GM18502 (cell line): Measurements from ENCODE around the gene C10orf90.

Source experiments
- ATAC-seq: cut with Tn5 transposase; IDR thresholded peaks from one replicate; pipeline ENCODE4 v1.9.1; 2021; ENCODE audit warnings: mild to moderate bottlenecking; ENCODE audit not compliant: unreplicated experiment, poor library complexity

Gene C10orf90

GRCh38 chr10:126586878-126587277, 83.6 kb downstream of the C10orf90 start:
- no peak for ATAC-seq

DNA sequence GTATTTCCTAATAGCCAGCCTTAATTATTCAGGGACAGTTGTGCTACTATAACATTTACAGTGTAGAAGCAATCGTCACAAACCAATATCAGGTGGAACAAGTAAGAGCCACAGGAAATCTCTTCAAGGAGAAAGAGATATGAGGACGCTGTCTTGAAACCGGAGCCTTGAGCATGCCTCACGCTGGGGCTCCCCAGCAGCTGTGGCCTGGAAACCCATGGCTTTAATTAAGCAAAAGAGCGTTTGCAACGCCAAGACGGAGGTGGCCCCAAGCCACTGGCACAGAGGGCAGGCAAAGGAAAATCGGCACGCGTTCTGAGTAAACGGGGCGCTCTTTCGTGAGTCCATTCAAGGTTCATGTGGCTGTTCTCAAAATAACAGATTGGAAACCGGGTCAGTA, 84.4 kb downstream of the C10orf90 start:
- no peak for ATAC-seq

- ATAC-seq, result no peak
These were observed 85.1 kb downstream of the C10orf90 start for GRCh38 chr10:126585249-126586017.

DNA sequence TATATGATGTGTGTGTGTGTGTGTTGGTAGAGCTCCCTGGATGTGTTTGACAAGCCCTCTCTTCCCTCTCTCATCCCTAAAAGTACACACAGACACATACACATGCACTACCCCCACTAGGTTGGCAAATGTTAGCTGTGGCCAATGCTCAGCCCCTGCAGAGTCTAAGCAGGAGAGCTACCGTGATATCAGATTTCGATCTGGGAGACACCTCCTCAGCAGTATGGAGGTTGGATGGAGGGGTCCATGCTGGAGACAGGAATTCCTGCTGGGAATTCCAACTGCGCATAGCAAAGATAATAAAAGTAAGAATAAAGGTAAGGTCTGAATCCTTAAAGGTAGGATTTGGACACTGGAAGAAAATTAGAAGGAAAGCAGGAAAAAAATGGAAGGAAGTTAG, 85.7 kb downstream of the C10orf90 start:
- no peak for ATAC-seq

GRCh38 chr10:126583552-126584200, 86.8 kb downstream of the C10orf90 start:
- ATAC-seq, result no peak

DNA sequence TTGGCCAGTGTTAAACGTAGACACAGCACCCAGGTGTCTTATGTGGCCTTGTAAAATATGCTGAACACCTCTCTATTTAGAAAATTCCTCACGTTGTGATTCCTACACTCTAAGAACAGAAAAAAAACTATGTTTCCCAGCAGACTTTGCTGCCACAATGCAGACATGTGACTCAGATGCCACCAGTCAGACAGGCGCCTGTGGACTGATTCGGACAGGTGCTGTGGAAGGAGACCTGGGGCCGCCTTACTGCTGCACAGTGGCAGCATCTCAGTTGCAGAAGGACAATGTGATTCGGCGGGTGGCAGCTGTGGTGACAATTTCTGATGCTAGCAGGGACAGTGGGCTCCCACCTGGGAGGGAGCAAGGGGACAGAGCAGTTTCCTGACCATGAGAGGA, 88.8 kb downstream of the C10orf90 start:
- no peak for ATAC-seq

GRCh38 chr10:126580873-126581647, 89.4 kb downstream of the C10orf90 start:
- ATAC-seq, result no peak

- ATAC-seq, result no peak
These were observed 94.2 kb downstream of the C10orf90 start for GRCh38 chr10:126576336-126576735.

DNA sequence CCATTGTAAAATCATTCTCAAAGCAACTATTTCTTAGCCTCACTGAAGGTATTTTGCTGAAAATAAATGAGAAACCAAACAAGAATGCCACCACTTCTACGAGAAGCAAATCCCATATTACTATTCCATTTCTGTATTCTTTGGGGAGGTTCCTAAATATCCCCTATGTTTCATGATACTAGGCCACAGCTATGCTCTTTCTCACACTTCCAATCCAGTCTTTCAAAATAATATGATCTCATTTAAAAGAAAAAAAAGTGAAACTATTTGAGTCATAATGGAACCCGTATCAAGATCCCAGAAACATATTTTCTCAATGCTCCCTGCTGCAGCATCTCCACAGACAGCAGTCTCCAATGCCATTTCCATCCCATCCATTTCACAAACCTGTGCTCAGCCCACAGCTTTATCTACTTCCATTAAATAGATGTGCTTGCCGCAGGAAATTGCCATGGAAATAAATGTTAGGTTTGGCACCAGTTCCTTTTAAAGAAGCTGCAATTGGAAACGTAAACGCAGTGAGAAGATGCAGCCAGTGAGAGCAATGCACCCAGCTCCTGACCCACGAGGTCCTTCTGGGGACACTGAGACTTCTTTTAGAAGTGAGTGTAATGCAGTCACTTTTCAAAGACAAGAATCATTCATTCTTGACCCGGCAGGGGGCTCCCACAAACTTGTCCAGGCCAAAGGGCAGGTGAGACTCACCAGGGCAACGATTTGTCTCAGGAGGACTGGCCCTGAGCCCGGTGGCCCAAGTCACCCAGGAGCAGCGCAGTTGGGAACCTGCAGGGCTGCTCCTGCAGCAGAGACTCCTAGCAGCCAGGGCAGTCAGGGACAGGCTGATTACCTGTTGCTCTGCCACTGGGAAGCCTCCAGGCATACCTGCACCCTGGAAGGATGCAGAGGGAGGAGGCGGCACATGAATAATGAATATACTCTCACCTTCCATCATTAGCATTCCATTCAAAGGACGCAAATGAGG, 99.6 kb downstream of the C10orf90 start:
- ATAC-seq, result no peak

GRCh38 chr10:126570245-126570570, 100.3 kb downstream of the C10orf90 start:
- no peak for ATAC-seq

GRCh38 chr10:126569513-126570244, 100.8 kb downstream of the C10orf90 start:
- no peak for ATAC-seq

- no peak for ATAC-seq
These were observed 101.6 kb downstream of the C10orf90 start for GRCh38 chr10:126568809-126569385.

DNA sequence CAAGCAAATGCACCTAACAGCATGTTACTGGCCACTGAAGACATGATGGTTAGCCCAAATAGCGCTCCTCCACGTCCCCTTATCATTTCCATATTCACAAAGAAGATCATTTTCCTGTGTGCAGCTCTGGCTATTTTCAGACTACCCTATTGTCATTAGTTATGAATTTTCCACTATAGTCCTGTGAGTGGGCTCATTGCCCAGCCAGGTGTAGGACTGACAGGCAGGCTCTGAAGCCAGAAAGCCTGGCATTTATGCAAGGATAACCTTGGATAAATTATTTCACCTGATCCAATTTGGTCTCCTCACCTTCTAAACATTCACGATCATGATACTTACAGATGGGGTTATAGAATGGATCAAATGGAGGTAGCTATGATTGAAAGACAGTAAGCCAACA, 104.6 kb downstream of the C10orf90 start:
- ATAC-seq, result no peak

DNA sequence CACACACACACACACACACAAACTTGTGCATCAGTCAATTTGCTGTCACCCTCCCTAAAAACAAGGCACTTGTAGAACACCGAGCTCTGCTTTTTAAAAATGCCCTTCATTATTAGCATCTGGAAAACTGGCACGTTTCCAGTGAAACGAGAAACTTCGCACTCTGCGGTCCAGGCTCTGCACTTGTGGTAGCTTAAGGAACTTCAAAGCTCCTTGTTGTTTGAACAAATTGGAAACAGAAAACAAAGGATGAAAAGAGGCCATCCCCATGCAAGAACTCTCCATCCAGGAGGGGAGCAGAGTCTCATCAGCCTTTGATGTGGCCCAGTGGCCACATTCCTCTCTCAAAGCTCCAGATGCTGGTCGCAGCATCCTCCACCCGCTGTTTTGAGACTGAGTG, 105.1 kb downstream of the C10orf90 start:
- ATAC-seq, result no peak

DNA sequence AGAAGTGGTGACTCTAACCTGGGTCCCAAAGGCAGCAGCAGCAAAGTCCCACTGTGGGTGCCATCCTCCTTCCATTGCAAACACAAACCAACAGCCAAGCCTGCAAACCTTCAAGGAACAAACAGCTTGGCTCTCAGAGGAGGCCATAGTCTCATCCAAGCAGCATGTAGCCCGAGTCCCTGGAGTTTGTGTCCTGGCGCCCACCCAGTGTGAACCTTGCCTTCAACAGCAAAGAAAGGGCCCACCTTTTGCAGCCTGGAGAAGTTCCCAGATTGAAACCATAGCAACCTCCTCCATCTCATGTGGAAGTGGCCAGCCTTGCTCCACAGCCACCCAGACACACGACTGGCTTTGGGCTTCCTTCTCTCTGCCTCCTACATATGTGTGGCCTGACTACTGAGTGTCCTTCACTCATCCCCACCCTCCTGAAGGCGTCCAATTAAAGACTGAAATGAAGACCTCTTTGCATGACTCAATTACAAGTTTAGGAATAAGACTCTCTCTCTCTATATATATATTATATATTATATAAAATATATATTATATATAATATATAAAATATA, 106.1 kb downstream of the C10orf90 start:
- ATAC-seq, result no peak

- ATAC-seq, result no peak
These were observed 107.1 kb downstream of the C10orf90 start for GRCh38 chr10:126563361-126563760.

DNA sequence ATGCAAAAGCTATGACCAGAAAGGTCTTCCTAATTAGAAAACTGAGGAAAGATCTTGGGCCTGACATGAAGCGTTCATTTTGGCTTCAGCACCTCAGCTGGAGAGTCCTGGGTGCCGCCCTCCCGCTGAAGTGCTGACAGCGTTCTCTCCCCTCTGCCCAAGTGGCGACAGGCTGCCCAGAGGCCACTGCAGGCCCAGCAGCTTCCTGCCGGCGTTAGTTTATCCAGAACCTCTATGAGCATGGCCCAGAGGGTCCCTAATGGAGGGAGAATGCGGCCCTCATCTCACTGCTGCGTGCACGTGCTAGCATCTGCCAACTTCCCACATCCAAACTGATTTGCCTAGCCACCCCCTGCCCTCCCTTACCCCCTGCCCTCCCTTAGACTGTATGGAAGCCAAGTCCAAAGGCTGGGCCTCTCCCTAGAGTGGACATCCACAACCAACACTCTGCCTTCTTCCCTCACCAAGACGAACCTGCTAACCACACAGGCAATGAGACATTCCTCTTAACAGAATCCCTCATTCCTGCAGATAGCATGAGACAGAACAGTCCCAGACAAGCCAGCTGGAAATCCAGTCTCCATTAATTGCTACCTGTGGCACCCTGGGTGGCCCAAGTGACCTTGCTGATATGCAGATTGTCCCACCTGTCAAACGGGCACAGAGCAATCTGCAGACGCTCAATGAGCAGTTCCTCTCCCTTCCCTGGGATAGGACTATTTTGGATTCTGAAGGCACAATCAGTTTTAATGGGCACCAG, 108.4 kb downstream of the C10orf90 start:
- no peak for ATAC-seq

DNA sequence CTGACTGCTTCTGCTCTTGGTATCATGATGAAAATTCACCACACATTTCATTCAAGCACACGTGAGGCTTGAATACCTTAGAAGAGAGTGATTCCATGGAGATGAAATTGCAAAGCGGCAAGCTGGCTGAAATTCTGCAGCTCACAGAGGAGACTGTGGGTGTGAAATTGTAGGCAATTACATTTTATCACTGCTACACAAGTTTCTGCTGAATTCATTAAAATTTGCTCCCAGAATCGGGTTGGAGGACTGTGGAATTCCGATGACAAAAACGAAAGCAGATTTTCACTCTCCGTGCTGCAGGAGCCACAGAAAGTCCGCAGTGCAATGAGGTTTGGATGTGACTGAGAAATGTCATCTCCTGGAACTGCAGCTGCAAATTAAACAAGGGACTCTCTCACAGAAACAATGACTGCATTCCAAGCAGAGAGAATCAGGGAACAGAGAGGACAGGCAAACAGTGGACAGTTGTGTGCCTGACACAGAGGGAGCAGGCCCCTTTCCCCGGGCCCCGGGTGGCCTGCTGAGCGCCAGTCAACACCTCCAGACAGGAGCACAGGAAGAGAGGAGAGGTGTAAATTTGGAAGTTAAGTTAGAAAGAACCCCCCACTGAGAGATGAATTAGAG, 109.1 kb downstream of the C10orf90 start:
- no peak for ATAC-seq
